ENCODE measurements around the gene SHLD1.
A peak's percentile ranks its signal among the peaks of the same experiment; 100 is the strongest.

Gene SHLD1

DNA sequence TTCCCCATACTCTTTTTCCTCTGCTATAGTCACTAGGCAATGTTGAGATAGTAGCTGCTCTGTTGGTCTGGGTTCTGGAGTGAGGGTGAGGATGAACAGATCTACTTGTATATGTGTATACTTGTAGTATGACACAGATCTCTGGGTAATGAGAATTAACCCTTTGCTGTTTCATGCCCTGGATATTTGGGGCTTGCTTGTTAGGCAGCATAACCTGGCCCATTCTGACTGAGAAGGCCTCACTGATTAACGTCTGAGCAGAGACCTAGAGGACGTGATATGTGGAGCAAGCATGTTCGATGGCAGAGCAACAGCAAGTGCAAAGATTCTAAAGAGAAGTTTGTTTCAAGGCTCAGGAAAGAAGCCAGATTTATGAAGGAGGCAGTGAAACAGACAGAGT, 105.7 kb downstream of the SHLD1 start:
- no peak for DNase-seq

- no peak for DNase-seq
Measured at GRCh38 chr20:5859608-5860007, 109.4 kb downstream of the SHLD1 start.

DNA sequence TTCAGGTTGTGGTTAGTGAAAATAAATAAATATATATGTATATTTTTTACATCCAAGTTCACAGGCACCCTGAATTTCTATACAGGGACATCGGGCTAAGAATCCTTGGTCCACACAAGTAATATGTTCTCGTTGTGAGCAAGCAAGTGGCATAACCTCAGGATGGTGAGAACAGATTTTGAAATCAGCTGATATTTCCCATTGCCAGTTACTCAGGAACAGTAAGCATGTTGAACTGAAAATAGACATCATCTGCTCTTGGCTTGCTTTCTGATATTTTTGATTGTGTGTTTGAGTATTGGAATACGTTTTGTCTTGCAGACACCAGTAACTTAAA, 112.5 kb downstream of the SHLD1 start:
- no peak for DNase-seq

DNA sequence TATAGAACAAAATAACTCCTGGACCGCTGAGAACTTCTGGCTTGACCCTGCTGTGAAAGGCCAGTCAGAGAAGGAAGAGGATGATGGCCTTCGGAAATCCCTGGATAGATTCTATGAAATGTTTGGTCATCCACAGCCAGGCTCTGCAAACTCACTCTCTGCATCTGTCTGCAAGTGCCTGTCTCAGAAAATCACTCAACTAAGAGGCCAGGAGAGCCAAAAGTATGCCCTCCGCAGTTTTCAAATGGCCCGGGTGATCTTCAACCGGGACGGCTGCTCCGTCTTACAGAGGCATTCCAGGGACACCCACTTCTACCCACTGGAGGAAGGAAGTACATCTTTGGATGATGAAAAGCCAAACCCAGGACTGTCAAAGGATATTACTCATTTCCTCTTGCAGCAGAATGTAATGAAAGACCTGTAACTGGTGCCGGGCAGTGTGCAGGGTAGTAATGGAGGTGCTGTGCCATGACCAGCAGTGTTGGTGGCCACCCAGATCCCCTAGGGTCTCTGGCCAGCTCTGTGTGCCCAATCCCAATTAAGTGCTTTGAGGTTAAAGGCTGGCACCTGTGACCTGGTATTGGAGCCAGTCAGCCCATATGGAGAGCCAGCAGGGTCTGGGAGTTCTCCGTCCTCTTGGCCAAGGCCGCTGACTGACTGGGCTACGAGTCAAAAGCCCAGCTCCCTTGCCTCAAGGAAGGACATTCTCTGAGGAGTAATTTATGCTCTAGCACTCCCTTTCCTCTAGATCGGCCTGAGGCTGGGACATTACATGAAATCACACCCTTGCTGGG, 113.0 kb downstream of the SHLD1 start:
- peak; percentile 76 to 82 for DNase-seq

DNA sequence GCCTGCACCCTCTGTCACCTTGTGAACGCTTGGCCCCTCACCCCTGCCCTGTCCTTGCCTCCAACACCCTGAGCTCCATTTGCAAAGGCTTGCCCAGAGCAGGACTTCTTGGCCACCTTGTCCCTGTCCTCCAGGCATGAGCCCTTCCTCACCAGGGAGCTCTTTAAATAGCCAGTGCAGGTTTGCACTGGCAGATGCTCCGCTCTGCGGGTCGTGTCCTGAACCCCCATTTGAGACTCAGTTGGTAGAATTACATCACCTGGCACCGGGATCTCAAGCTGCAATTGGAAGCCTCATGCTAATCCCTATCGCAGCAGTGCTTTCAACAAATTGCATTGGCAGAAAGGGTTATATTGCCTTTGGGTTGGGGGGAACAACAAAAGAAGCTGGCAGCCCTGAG, 114.2 kb downstream of the SHLD1 start:
- no peak for DNase-seq

DNA sequence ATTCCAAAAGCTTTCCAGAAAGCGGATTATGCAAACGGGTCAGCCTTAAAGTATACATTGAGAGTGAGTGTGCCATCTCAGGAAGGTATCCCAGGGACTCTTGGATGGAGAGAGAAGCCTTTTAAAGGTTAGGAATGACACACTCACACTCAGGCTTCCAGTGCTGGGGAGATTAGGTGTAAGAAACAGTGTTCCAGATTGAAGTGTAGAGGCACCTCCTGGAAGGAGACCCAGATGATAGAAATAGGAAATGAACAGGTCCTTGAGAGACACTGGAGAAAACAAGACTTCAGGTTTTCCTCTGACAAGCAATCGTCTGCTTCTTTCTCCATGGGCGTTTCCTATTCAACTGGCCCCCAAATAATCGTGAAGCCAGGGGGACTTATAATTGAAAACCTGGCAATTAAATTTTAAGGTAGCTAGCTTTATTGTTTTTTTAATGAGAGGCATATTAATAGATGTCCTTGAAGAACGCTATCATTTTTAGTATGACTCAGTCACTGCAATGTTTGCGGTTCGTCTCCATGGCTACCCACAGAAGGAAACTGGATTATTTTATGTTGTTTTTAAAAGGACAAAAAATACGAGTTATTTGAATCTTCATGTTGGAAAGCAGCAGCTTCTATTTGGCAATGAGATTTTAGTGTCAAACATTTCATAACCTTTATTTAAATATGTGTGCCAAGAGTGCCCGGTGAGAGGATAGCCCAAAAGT, 114.8 kb downstream of the SHLD1 start:
- peak; percentile 38 to 46 for DNase-seq

DNA sequence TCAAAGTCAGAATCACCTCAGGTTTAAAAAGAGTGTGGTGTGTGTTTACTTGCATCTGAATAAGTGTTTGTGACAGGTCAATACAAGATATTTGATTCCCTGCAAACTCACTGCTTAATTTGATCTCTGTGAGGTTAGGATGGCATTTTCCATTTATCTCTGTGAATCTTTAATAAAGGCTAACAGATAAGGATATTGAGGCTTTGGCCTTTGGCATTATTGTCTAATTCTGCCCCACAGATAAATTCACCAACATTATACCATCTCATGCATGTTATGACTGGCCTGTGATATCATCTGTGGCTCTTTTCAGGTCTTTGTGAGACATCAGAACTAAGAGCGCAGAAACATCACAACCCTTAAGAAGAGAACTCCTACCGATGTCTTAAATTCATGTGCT, 115.4 kb downstream of the SHLD1 start:
- DNase-seq, result no peak

DNA sequence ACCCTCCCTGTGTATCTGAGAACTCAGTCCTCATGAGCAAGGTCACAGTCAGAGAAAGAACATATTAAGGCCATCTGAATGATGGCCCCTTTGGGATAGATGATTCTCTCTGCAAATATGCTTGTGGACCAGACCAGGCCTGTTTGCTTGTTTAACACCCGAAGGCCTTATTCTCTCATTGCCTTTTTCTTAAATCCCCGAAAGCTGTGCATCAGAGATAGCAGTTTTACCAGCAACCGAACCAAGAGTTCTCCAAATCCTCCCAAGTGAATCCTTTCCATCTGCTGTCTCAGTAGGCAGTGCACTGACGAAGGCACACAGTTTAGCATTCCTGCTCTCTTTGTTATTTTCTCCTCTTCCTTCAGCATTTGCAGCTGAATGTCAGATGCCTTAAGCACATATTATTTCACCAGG, 120.4 kb downstream of the SHLD1 start:
- no peak for DNase-seq

GRCh38 chr20:5871459-5872410, 121.5 kb downstream of the SHLD1 start:
- no peak for DNase-seq

DNA sequence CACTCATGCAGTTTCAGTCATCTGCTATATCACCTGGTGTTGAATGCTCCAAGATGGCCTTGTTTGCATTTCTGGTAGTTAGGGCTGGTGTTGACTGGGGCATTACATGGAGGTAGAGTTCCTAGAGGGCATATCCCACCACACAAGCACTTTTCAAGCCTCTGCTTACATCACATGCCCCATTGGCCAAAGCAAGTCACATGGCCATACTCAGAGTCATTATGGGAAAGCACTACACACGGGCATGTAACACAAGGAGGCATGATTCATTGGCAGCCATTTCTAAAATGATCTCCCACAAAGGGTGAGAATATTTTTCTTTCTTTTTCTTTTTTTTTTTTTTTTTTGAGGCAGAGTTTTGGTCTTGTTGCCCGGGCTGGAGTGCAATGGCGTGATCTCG, 126.9 kb downstream of the SHLD1 start:
- DNase-seq, result no peak

DNA sequence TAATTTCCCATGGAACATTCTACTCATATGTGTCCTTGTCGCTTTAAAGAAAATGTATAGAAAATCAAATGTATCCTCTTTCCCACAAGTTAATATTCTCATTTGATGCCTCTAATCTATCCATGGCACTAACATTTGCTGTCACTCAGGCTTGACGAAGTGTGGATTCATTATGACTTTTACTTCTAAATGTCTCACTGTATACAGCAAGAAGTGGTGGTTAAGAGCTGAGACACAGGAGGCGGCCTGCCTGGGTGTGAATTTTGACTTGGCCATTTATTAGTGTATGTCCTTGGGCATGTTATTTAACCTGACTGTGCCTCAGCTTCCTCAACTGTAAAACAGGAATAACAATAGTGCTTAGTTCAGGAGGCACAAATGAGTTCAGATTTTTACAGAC, 130.1 kb downstream of the SHLD1 start:
- DNase-seq, result no peak

DNA sequence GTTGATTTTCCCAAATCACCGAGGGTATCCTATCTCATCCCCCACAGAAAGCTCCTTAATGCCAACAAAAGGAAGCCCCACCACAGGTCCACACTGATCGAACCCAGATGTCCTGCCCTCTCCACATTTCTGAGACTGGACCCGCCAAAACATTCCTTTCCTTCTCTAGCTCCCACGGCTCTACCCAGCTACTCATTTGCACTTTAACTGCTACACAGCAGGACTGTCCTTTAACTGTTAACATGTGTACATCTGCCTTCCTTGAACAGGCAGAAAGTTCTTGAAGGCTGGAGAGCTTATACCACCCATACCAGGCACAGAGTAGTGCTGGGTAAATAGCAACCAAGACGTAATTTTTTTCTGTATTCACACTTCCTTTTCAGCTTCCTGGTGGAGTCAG, 131.5 kb downstream of the SHLD1 start:
- DNase-seq, result no peak

DNA sequence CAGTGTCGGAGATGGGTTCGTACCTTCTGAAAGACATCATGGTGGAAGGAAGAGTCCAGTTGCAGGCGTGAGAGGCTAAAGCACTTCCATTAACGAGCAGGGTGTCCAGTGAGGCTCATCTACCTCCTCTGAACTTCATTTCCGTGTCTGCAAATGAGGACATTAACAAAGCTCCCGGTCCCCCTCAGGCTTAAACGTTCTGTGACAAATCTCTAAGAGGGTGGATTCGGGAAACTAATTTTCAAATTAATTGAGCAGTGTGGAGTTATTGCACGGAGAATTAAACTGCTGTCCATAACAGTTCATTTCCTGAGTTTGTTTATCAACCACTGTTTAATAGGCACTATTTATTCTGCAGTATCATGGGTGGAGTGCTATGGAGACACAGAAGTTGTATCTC, 132.0 kb downstream of the SHLD1 start:
- no peak for DNase-seq

DNA sequence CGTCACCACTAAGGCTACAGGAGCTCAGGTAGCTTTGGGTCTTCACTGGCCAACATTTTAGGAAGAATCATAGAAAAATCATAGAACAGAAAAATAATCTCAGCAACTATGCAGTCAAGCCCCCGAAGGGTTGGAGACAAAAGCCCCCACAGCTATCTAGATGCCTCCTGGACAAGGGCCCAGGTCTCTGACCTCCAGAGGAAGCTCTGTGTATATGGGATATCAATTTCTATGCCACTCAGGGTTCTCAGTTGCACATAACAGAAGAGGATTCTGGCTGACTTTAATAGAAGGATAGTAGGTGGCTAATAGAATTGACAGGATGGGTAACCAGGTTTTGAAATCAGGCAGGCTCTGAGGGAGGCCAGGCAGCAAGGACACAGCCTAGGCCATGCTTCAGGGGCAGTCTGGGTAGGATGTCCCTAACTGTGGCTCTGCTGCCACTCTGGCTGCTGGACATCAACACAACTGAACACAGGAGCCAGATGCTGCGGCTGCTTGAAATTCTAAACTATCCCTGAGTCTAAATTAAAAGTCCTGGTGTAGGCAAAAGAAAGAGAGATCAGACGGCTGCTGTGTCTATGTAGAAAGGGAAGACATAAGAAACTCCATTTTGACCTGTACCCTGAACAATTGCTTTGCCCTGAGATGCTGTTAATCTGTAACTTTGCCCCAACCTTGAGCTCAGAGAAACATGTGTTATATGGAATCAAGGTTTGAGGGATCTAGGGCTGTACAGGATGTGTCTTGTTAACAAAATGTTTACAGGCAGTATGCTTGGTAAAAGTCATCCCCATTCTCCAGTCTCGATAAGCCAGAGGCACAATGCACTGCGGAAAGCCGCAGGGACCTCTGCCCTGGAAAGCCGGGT, 134.5 kb downstream of the SHLD1 start:
- DNase-seq, result no peak

DNA sequence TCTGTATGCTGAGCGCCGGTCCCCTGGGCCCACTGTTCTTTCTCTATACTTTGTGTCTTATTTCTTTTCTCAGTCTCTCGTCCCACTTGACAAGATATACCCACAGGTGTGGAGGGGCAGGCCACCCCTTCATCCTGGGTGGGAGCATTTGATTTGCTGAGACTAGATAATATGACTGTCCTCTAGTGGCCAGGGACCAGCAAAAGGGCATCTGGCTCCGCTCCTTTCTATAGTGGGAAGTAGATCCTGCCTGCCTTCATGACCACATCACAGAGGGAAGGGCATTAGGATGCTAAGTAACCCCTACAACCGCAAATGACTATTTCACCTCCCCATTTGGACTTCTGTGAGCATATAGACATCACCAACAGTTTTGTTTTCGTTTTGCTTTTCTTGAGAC, 135.7 kb downstream of the SHLD1 start:
- DNase-seq, result no peak

DNA sequence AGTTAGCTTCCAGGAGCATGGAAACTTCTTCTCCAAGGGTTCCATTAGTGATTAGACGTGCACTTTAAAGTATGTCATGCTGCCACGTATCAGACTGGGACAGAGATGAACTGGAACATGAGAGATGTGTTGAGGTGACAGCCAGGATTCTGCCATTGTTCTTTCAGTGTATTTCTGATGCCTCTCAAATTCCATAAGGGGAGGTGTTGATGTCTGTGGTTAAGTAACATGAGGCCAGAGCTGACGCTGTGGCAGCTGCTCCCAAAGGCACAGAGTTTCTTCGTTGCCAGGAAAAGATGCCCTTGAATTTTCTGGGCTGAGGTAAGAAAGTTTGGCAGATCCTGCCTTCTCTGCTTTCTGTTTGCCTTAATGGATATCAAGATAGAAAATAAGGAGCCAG, 136.6 kb downstream of the SHLD1 start:
- DNase-seq, result no peak

- no peak for DNase-seq
Measured at GRCh38 chr20:5887386-5887785, 137.2 kb downstream of the SHLD1 start.

GRCh38 chr20:5888041-5888440, 137.8 kb downstream of the SHLD1 start:
- peak; percentile 10 to 13 for DNase-seq

- DNase-seq, result no peak
Measured at GRCh38 chr20:5890773-5891441, 140.7 kb downstream of the SHLD1 start.

DNA sequence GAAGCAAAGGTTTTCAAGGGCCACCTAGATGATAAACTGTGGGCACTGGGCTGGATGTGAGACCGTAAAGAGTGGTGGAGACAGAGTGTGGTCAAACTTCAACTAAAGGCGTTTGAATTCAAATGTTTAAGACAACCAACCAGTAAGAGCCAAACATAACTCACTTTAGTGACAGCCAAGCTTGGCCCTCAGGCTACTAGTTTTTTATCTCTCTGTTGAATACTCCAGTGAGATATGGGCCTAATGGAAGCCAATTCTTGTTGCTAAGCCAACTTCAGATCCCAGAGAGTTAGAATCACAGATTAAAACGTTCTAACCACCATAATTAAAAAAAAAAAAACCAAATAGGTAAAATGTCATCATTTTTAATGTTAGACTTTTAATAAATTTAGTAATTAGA, 142.9 kb downstream of the SHLD1 start:
- DNase-seq, result no peak

DNA sequence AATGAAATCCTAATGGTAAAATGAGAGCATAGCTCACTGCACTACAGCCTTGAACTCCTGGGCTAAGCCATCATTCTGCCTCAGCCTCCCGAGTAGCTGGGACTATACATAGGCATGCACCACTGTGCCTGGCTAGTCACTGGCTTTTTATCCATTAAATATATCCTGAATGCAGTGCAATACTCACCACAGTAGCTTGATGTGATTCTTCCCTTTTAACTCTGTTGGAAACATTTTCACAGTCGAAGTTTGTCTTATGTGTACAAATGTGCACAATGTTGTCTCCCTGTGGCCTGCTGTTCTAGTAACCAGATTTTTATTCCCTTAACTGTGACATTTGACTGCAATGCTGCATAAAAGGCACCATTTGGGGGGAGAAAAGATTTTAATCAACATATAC, 143.4 kb downstream of the SHLD1 start:
- DNase-seq, result no peak

GRCh38 chr20:5895626-5896025, 145.4 kb downstream of the SHLD1 start:
- peak; percentile 88 to 92 for DNase-seq
